ENCODE data around the gene IGFBP2.

The IGFBP2 gene

GRCh38 chr2:216636551-216637450, 3.6 kb downstream of the IGFBP2 start:
- DNase-seq: peak in 1 of 51 donors; percentile 5

DNA sequence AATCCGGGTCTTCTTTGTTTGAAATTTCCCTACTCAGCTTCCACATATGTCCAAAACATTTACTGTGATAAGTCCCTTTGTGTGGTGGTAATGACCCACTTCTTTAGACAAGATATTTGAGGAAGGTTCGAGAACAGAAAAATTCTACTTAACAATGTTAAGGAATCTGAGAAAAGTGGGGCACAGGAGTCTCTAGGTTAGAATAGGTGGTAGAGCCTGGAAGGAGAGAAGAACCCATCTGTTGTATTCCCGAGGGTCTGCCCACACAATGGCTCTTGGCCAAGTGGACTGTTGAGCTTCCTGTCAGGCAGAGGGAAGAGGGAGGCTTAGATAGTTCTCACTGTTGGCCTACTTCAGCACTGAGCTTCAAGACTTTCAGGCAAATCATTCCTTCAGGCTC, 4.3 kb downstream of the IGFBP2 start:
- no peak for DNase-seq

- no peak for DNase-seq
These were observed 10.9 kb downstream of the IGFBP2 start for GRCh38 chr2:216643986-216644659.

DNA sequence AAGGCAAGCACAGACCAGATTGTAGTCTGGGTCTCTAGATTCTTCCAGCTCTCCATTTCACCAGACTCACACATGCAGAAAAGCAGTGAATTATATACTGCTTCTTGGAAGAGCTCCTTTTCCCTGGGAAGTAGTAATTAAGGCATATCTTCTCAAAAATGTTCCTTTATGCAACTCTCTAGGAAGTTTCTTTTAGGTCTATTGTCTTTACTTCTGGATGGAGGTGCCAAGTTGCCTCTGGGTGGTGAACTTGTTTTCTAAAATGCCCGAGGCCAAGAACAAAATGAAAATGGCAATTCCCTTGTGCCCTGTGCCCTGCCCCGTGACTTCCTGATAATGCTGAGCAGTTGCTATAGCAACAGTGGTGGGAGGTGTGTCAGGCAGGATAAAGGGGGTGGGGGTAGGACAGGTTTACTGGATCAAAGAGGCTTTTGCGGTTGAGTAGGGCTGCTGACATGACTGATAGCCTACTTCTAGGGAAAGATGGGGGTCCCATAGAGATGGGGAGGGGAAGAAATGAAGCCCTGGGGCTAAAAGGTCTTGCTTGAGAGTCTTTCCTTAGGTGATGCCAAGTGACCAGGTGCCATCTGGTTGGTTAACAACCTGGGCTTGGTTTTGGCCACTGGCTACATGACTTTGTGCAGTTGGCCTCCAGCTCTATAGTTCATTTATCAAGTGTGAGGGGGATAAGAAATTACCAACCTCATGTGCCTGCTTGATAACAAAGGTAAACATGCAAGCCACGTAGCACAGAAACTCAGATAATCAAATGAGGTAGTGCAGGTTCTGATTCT, 11.8 kb downstream of the IGFBP2 start:
- DNase-seq: no peak

- no peak for DNase-seq
These were observed 12.4 kb downstream of the IGFBP2 start for GRCh38 chr2:216645636-216645950.

GRCh38 chr2:216646116-216646515, 12.9 kb downstream of the IGFBP2 start:
- no peak for DNase-seq

DNA sequence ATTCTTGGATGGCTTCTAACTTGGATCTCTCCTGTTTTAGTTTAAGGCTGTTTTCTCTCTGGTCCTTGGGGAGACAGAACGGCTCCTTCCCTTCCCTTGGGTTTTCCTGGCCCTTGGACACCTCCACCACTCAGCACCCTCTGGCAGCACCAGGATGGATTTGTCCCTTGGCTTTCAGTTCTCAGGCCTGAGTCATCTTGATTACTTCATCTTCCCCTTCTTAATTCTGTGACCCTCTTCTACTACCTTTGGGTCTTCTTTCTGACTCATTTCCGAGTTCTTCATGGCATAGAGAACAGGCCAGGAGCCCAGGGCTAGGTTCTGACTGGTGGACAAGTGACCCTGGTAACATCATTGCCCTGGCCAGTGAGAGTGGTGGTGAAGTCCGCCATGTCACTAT, 14.9 kb downstream of the IGFBP2 start:
- no peak for DNase-seq

- no peak for DNase-seq
These were observed 16.4 kb downstream of the IGFBP2 start for GRCh38 chr2:216649574-216649973.

GRCh38 chr2:216650626-216651257, 17.5 kb downstream of the IGFBP2 start:
- no peak for DNase-seq

DNA sequence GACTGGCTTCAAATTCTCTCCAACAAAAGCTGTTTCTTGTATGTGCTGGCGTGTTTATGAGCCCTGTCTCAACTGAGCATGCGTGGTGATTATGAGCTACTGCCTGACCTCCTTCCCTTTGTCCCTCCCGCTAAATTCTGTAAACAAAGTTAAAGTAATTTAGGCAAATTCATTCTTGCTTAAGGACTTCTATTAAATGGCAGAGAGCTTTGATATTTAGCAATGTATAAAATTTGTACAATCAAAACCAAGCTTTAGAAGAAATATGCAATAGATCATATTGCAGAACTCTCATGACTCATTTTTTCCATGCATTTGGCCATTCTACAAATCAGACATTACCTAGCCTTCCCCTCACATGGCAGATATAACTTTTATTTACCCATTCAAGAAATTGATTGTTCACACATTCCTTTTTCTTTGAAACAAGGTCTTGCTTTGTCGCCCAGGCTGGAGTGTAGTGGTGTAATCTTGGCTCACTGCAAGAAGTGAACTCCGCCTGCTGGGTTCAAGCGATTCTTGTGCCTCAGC, 18.2 kb downstream of the IGFBP2 start:
- DNase-seq: no peak

DNA sequence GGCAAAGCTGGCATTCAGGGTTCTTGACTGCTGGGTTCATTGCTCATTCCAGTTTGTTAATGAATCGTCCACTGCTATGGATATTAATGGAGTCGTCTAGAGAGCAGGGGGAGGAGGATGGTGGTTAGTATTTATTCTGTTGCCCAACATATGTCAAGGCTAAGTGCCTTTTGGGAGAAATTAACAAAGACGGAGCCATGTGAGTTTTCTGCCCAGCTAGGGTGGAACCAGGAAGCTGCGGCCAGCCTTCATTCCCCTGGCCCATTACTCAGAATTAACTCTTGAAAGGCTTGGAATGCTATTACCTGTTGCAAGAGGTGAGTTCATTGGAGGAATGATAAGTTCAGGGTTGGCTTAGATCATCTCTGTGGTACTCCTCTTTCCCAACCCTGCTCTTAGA, 19.3 kb downstream of the IGFBP2 start:
- no peak for DNase-seq

GRCh38 chr2:216653093-216653799, 20.0 kb downstream of the IGFBP2 start:
- DNase-seq: no peak

GRCh38 chr2:216653931-216654365, 20.7 kb downstream of the IGFBP2 start:
- no peak for DNase-seq

DNA sequence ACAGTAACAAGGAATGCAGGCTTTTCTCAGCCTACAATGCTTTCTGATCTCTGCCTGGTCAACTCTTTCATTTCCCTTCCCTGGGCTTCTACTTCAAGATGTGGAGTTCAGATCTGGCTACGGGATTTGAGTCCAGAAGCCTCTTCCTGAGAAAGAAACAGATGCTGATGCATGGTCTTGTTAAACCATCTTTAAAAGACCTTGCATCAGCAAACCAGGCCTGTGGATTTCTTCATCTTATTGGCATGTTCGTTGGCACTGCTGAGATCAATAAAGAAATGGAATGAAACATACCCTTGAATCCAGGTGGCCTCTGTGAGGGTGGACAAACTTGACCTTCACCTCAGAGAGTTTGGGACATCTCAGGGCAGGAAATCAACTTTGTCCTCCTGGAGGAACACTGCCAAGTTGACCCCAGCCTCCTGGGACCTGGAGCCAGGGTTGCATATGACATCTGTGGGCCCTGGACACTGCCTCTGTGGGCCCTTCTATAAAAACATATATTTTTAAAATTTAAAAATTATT, 21.4 kb downstream of the IGFBP2 start:
- no peak for DNase-seq

DNA sequence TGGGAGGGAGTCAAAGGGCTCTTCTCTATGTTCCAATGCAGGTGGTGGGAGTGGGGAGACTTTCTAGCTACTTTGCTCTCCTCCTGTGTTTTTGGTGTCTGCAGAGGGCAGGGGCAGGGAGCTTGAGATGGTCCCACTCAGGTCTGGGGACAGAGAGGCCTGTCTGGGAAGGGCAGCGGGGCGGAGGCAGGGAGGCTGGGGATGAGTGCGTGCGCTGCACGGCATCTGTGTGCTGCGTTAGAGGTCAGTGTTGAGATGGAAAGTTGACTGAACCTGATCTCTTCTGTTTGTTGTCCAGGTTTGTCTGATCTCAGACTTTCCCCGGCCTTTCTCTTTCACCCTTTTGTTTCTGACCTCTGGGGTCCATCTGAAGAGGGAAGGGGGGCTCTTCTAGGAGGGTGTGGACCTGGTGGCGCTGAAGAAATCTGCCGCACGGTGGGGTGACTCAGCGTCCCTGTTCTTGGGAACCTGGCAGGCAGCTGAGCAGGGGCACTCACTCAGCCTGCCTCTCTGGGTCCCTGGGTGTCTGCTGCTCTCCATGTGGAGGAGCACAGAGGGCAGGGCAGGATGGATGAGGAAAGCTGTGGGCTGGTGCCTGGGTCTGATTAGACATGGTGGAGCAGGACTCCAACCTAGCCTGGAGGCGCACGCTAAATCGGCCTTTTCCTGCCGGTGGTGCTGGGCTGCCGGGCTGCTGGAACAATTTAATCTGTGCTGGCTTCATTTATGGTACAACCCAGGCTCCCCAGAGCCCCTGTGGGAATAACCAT, 24.1 kb downstream of the IGFBP2 start:
- no peak for DNase-seq

GRCh38 chr2:216657980-216658379, 24.8 kb downstream of the IGFBP2 start:
- DNase-seq: no peak

GRCh38 chr2:216658757-216659156, 25.5 kb downstream of the IGFBP2 start:
- no peak for DNase-seq

- DNase-seq: no peak
These were observed 26.1 kb downstream of the IGFBP2 start for GRCh38 chr2:216659276-216659675.

GRCh38 chr2:216660496-216660895, 27.3 kb downstream of the IGFBP2 start:
- no peak for DNase-seq

GRCh38 chr2:216661051-216661450, 27.8 kb downstream of the IGFBP2 start:
- DNase-seq: no peak
